ENCODE results near the gene PTK7.
A peak's percentile ranks its signal among the peaks of the same experiment; 100 is the strongest.

The PTK7 gene

GRCh38 chr6:43088654-43089056 lies 12.5 kb downstream of the PTK7 start:
- Histone ChIP-seq H3K9me3 (ENCODE audit: control insufficient read depth in 2 of 2, low read length in 2 of 2) (no peaks in the 10 kb centered on the region), H3K27me3 (ENCODE audit: control insufficient read depth in 1 of 2, insufficient read depth in 2 of 2, low read length in 2 of 2) (no peaks in the 10 kb centered on the region), H3K4me1 (ENCODE audit: control insufficient read depth, insufficient read depth, low read length) (peaks cover 3% of the 10 kb centered on the region), H3K9ac (ENCODE audit: low read length in 2 of 2) (no peak overlapping the region), H3K36me3 (ENCODE audit: control insufficient read depth in 2 of 2, insufficient read depth in 2 of 2, low read length in 2 of 2) (no peaks in the 10 kb centered on the region), H3K27ac (ENCODE audit: low read length) (no peak overlapping the region), H3K4me3 (ENCODE audit: low read length in 2 of 2) (no peak overlapping the region)

DNA sequence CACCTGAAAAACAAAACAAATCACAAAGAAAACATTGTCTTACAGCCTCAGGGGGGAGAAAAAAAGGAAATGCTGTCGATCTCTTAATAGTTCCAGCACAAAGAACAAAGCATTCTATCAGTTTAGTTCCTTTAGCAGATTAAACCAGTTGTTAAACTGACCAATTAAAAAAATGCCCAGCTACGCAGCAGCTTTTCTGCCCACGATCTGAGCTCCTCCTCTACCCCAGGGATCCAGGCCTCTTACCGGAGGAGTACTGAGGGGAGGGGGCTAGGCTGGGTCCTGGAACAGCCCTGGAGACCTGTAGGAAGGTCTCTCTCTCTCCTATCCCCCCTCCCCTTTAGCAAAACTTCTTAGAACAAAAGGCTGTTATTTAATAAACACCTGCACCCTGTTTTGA lies 13.4 kb downstream of the PTK7 start:
- H3K4me1 ChIP-seq (ENCODE audit: control insufficient read depth, insufficient read depth, low read length): peaks cover 8% of the 10 kb centered on the region

GRCh38 chr6:43089874-43090558 lies 13.9 kb downstream of the PTK7 start:
- H3K9me3 ChIP-seq (ENCODE audit: control insufficient read depth in 2 of 2, low read length in 2 of 2): no peaks in the 10 kb centered on the region
- H3K4me1 ChIP-seq (ENCODE audit: control insufficient read depth, insufficient read depth, low read length): peaks cover 8% of the 10 kb centered on the region
- no peak overlapping the region for H3K4me3 ChIP-seq (ENCODE audit: low read length in 2 of 2)
- no peaks in the 10 kb centered on the region for H3K27me3 ChIP-seq (ENCODE audit: control insufficient read depth in 1 of 2, insufficient read depth in 2 of 2, low read length in 2 of 2)
- no peaks in the 10 kb centered on the region for H3K36me3 ChIP-seq (ENCODE audit: control insufficient read depth in 2 of 2, insufficient read depth in 2 of 2, low read length in 2 of 2)
- H3K9ac ChIP-seq (ENCODE audit: low read length in 2 of 2): no peak overlapping the region
- no peak overlapping the region for H3K27ac ChIP-seq (ENCODE audit: low read length)

More for the DNA sequence above, 13.4 kb downstream of the PTK7 start:
- Histone ChIP-seq H3K4me3 (ENCODE audit: low read length in 2 of 2) (no peak overlapping the region), H3K9ac (ENCODE audit: low read length in 2 of 2) (no peak overlapping the region), H3K27ac (ENCODE audit: low read length) (no peak overlapping the region), H3K36me3 (ENCODE audit: control insufficient read depth in 2 of 2, insufficient read depth in 2 of 2, low read length in 2 of 2) (no peaks in the 10 kb centered on the region), H3K27me3 (ENCODE audit: control insufficient read depth in 1 of 2, insufficient read depth in 2 of 2, low read length in 2 of 2) (no peaks in the 10 kb centered on the region), H3K9me3 (ENCODE audit: control insufficient read depth in 2 of 2, low read length in 2 of 2) (no peaks in the 10 kb centered on the region)

GRCh38 chr6:43090559-43090956 lies 14.4 kb downstream of the PTK7 start:
- H3K9me3 ChIP-seq (ENCODE audit: control insufficient read depth in 2 of 2, low read length in 2 of 2): no peaks in the 10 kb centered on the region
- H3K4me3 ChIP-seq (ENCODE audit: low read length in 2 of 2): no peak overlapping the region
- H3K27me3 ChIP-seq (ENCODE audit: control insufficient read depth in 1 of 2, insufficient read depth in 2 of 2, low read length in 2 of 2): no peaks in the 10 kb centered on the region
- H3K9ac ChIP-seq (ENCODE audit: low read length in 2 of 2): no peak overlapping the region
- H3K4me1 ChIP-seq (ENCODE audit: control insufficient read depth, insufficient read depth, low read length): peaks cover 8% of the 10 kb centered on the region
- no peak overlapping the region for H3K27ac ChIP-seq (ENCODE audit: low read length)
- no peaks in the 10 kb centered on the region for H3K36me3 ChIP-seq (ENCODE audit: control insufficient read depth in 2 of 2, insufficient read depth in 2 of 2, low read length in 2 of 2)

GRCh38 chr6:43091020-43091419 lies 14.9 kb downstream of the PTK7 start:
- no peak overlapping the region for H3K9ac ChIP-seq (ENCODE audit: low read length in 2 of 2)
- H3K9me3 ChIP-seq (ENCODE audit: control insufficient read depth in 2 of 2, low read length in 2 of 2): no peaks in the 10 kb centered on the region
- H3K36me3 ChIP-seq (ENCODE audit: control insufficient read depth in 2 of 2, insufficient read depth in 2 of 2, low read length in 2 of 2): no peaks in the 10 kb centered on the region
- no peak overlapping the region for H3K4me3 ChIP-seq (ENCODE audit: low read length in 2 of 2)
- H3K4me1 ChIP-seq (ENCODE audit: control insufficient read depth, insufficient read depth, low read length): peaks cover 8% of the 10 kb centered on the region
- no peak overlapping the region for H3K27ac ChIP-seq (ENCODE audit: low read length)
- no peaks in the 10 kb centered on the region for H3K27me3 ChIP-seq (ENCODE audit: control insufficient read depth in 1 of 2, insufficient read depth in 2 of 2, low read length in 2 of 2)

DNA sequence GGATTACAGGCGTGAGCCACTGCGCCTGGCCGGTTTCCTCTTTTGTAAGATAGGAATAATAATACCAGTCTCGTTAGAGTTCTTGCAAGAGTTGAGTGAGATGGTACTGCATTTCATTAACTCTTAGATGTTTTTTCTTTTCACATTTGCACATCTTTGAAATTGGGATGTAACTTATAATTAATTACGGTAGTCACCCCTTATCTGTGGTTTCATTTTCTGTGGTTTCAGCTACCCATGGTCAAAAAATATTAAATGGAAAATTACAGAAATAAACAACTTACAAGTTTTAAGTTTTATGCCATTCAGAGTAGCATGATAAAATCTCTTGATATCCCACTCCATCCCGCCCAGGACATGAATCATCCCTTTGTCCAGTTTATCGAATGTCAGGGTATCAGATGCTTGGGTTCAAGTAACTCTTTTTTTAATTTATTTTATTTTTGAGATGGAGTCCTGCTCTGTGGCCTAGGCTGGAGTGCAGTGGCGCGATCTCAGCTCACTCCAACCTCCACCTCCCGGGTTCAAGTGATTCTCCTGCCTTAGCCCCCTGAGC lies 15.4 kb downstream of the PTK7 start:
- no peaks in the 10 kb centered on the region for H3K36me3 ChIP-seq (ENCODE audit: control insufficient read depth in 2 of 2, insufficient read depth in 2 of 2, low read length in 2 of 2)
- H3K27me3 ChIP-seq (ENCODE audit: control insufficient read depth in 1 of 2, insufficient read depth in 2 of 2, low read length in 2 of 2): no peaks in the 10 kb centered on the region
- peaks cover 8% of the 10 kb centered on the region for H3K4me1 ChIP-seq (ENCODE audit: control insufficient read depth, insufficient read depth, low read length)
- H3K4me3 ChIP-seq (ENCODE audit: low read length in 2 of 2): no peak overlapping the region
- H3K9me3 ChIP-seq (ENCODE audit: control insufficient read depth in 2 of 2, low read length in 2 of 2): no peaks in the 10 kb centered on the region
- H3K9ac ChIP-seq (ENCODE audit: low read length in 2 of 2): no peak overlapping the region
- H3K27ac ChIP-seq (ENCODE audit: low read length): no peak overlapping the region

GRCh38 chr6:43092635-43093034 lies 16.5 kb downstream of the PTK7 start:
- no peaks in the 10 kb centered on the region for H3K9me3 ChIP-seq (ENCODE audit: control insufficient read depth in 2 of 2, low read length in 2 of 2)
- H3K9ac ChIP-seq (ENCODE audit: low read length in 2 of 2): no peak overlapping the region
- no peaks in the 10 kb centered on the region for H3K27me3 ChIP-seq (ENCODE audit: control insufficient read depth in 1 of 2, insufficient read depth in 2 of 2, low read length in 2 of 2)
- peaks cover 8% of the 10 kb centered on the region for H3K4me1 ChIP-seq (ENCODE audit: control insufficient read depth, insufficient read depth, low read length)
- no peaks in the 10 kb centered on the region for H3K36me3 ChIP-seq (ENCODE audit: control insufficient read depth in 2 of 2, insufficient read depth in 2 of 2, low read length in 2 of 2)
- H3K27ac ChIP-seq (ENCODE audit: low read length): no peak overlapping the region
- no peak overlapping the region for H3K4me3 ChIP-seq (ENCODE audit: low read length in 2 of 2)

- Histone ChIP-seq H3K4me3 (ENCODE audit: low read length in 2 of 2) (peak overlapping the region; percentile 67 to 74), H3K36me3 (ENCODE audit: control insufficient read depth in 2 of 2, insufficient read depth in 2 of 2, low read length in 2 of 2) (no peaks in the 10 kb centered on the region), H3K9me3 (ENCODE audit: control insufficient read depth in 2 of 2, low read length in 2 of 2) (no peaks in the 10 kb centered on the region), H3K27me3 (ENCODE audit: control insufficient read depth in 1 of 2, insufficient read depth in 2 of 2, low read length in 2 of 2) (no peaks in the 10 kb centered on the region), H3K27ac (ENCODE audit: low read length) (peak overlapping the region; percentile 60), H3K4me1 (ENCODE audit: control insufficient read depth, insufficient read depth, low read length) (peaks cover 8% of the 10 kb centered on the region), H3K9ac (ENCODE audit: low read length in 2 of 2) (peak overlapping the region; percentile 48 to 73)
These were observed 17.5 kb downstream of the PTK7 start for GRCh38 chr6:43093436-43094289.

- H3K9ac ChIP-seq (ENCODE audit: low read length in 2 of 2): no peak overlapping the region
These were observed 19.8 kb downstream of the PTK7 start for GRCh38 chr6:43095939-43096338.

DNA sequence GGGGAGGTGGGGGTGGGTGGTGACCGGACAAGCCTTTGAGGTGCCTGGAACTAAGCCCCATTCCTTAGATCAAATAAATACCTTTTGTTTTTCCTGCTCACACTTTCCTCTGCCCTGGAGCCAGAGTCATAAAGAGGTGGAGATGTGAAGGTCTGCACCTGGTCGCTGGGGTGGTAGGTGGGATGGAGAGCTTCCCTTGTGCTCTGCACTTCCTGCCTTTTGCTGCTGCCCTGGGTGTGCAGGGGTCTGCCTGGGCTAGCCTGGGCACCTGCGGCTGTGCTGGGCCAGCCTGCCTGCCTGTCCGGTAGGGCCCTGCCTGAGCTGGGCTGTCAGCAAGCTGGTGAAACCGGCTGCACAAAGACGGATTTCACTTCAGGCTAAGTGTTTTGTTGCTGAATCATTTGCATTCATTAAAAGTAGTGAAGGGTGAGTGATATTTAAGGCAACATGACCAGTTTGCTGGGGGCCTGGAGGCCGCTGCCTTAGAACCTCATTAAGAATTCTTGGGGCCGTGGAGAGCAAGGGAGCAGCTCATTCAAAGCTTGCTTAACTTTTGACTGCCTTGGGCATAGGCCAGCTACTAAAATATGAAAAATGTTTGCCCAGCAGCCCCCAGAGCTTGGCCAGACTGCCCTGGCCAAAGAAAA lies 20.5 kb downstream of the PTK7 start:
- peaks cover 8% of the 10 kb centered on the region for H3K4me1 ChIP-seq (ENCODE audit: control insufficient read depth, insufficient read depth, low read length)

More at GRCh38 chr6:43095939-43096338, 19.8 kb downstream of the PTK7 start:
- H3K4me1 ChIP-seq (ENCODE audit: control insufficient read depth, insufficient read depth, low read length): peaks cover 8% of the 10 kb centered on the region
- H3K9me3 ChIP-seq (ENCODE audit: control insufficient read depth in 2 of 2, low read length in 2 of 2): no peaks in the 10 kb centered on the region
- no peaks in the 10 kb centered on the region for H3K36me3 ChIP-seq (ENCODE audit: control insufficient read depth in 2 of 2, insufficient read depth in 2 of 2, low read length in 2 of 2)
- H3K27ac ChIP-seq (ENCODE audit: low read length): no peak overlapping the region
- no peaks in the 10 kb centered on the region for H3K27me3 ChIP-seq (ENCODE audit: control insufficient read depth in 1 of 2, insufficient read depth in 2 of 2, low read length in 2 of 2)
- H3K4me3 ChIP-seq (ENCODE audit: low read length in 2 of 2): no peak overlapping the region

More for the DNA sequence above, 20.5 kb downstream of the PTK7 start:
- Histone ChIP-seq H3K36me3 (ENCODE audit: control insufficient read depth in 2 of 2, insufficient read depth in 2 of 2, low read length in 2 of 2) (no peaks in the 10 kb centered on the region), H3K4me3 (ENCODE audit: low read length in 2 of 2) (no peak overlapping the region), H3K27ac (ENCODE audit: low read length) (no peak overlapping the region), H3K9me3 (ENCODE audit: control insufficient read depth in 2 of 2, low read length in 2 of 2) (no peaks in the 10 kb centered on the region), H3K27me3 (ENCODE audit: control insufficient read depth in 1 of 2, insufficient read depth in 2 of 2, low read length in 2 of 2) (no peaks in the 10 kb centered on the region), H3K9ac (ENCODE audit: low read length in 2 of 2) (no peak overlapping the region)

Data from stomach smooth muscle (tissue), 2 donors.